RWPE1 (cell line): ENCODE measurements around the gene C1orf198.

Experiments
- CTCF ChIA-PET: fragments of 350-600 bp; sonication (Branson Sonifier 250); formaldehyde crosslinking; extraction: SDS; loops from one replicate; lab custom pipeline; 2021; lab: Yijun Ruan, JAX
- POLR2A ChIA-PET: fragments of 400-600 bp; formaldehyde crosslinking; extraction: SDS; loops from one replicate; lab custom pipeline; 2020; ENCODE audit warnings: antibody characterized with exemption; ENCODE audit not compliant: low non-redundant PET; lab: Yijun Ruan, JAX
- DNase-seq: peaks from one replicate; pipeline ENCODE4 v3.0.0; 2012; ENCODE audit warnings: low spot score
- H3K27ac ChIP-seq: fragments of 450-650 bp; 2 replicates; pipeline ENCODE4 v1.5.1; 2017
- CTCF ChIP-seq: fragments of 450-650 bp; conservative IDR thresholded peaks from 2 replicates; pipeline ENCODE4 v1.5.1; 2017; ENCODE audit warnings: low read depth, mild to moderate bottlenecking

Gene C1orf198

GRCh38 chr1:230860617-230861384 is 7.5 kb downstream of the C1orf198 start:
- POLR2A ChIA-PET, result no interaction called here
- CTCF ChIA-PET, result no interaction called here
- TF ChIP-seq CTCF, result no peak

GRCh38 chr1:230858918-230859729 is 9.2 kb downstream of the C1orf198 start:
- no peak overlapping the region for H3K27ac ChIP-seq
- ChIA-PET CTCF (interaction anchor here (1.1 kb wide), 1 partner anchor 61 kb away, joined by 3 read pairs; no protein-coding TSS in a partner anchor), POLR2A (no interaction called here)
- no peak for TF ChIP-seq CTCF
- DNase-seq, result no peak

More at GRCh38 chr1:230860617-230861384, 7.5 kb downstream of the C1orf198 start:
- DNase-seq, result no peak
- H3K27ac ChIP-seq, result no peak overlapping the region

GRCh38 chr1:230858236-230858820 is 10.0 kb downstream of the C1orf198 start:
- POLR2A ChIA-PET, result no interaction called here
- DNase-seq, result no peak
- CTCF ChIA-PET, result interaction anchor here (1.1 kb wide), 1 partner anchor 60 kb away, joined by 3 read pairs; no protein-coding TSS in a partner anchor
- TF ChIP-seq CTCF, result no peak
- no peak overlapping the region for H3K27ac ChIP-seq

- CTCF ChIA-PET, result no interaction called here
- POLR2A ChIA-PET, result no interaction called here
- DNase-seq, result no peak
- TF ChIP-seq CTCF, result no peak
- no peak overlapping the region for H3K27ac ChIP-seq
These were observed 10.5 kb downstream of the C1orf198 start for GRCh38 chr1:230857822-230858221.

- POLR2A ChIA-PET, result no interaction called here
- DNase-seq, result no peak
- H3K27ac ChIP-seq, result no peak overlapping the region
- CTCF ChIA-PET, result no interaction called here
- no peak for TF ChIP-seq CTCF
These were observed 11.2 kb downstream of the C1orf198 start for GRCh38 chr1:230857077-230857476.

- no peak overlapping the region for H3K27ac ChIP-seq
- no peak for TF ChIP-seq CTCF
- DNase-seq, result no peak
- CTCF ChIA-PET, result no interaction called here
- POLR2A ChIA-PET, result no interaction called here
These were observed 12.4 kb downstream of the C1orf198 start for GRCh38 chr1:230855886-230856285.
